ENCODE measurements around the gene DMC1. TPM values are rescaled to one million over a fixed set of nuclear protein-coding genes. Genes with fewer than 3 reads are reported as not detected.

The DMC1 gene
- total RNA-seq, 6 experiments from 2014 or later: 0.55 TPM; not detected in 5

DNA sequence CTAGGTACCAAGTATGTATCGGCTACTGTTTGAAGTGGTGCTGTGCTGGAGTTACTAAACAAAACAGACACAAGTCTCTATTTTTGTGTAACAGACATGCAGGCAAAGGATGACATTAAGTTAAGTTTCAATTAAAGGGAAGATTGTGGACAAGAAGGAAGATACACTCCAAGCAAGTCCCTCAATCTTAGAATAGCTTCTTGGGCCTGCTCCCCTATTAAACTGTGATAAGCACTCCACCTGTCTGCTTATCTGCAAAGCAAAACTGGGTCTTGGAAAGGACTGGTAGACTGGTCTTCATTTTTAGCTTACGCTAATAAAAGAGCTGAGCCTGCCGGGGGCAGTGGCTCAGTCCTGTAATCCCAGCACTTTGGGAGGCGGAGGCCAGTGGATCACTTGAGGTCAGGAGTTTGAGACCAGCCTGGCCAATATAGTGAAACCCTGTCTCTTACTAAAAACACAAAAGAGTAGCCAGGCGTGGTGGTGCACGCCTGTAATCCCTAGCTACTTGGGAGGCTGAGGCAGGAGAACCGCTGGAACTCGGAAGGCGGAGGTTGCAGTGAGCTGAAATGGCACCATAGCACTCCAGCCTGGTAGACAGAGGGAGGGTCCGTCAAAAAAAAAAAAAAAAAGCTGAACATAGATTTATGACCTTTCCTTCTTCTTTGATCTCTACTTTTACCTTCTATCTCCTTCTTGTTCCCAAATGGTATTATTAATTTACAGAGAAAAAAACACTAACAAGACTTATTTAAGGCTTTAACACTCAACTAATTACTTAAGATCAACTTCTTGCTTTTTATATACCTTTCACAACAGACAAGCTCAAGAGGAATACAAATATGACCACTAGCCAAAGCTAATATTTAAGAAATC is 67.9 kb downstream of the DMC1 start:
- H3K9me3 ChIP-seq: no peaks in the 10 kb centered on the region
- WGBS (ENCODE audit: insufficient coverage, low coverage, low lambda C conversion rate, missing lambda C conversion rate): 81% methylated on average over 10 of the region's 10 CpGs
- peaks cover 0 to 29% (median 3%) of the 10 kb centered on the region in 4 donors for H3K4me1 ChIP-seq
- H3K27me3 ChIP-seq: no peaks in the 10 kb centered on the region
- no peak for DNase-seq
- intact Hi-C loops (cut with DNase I): no loop called here
- TF ChIP-seq CTCF (IDR thresholded peaks at IDR 0.05) (no peak), POLR2A (IDR thresholded peaks at IDR 0.05) (no peak)
- no peak overlapping the region for H3K4me3 ChIP-seq
- H3K27ac ChIP-seq: no peak overlapping the region
- ATAC-seq: no peak
- peaks cover 15 to 45% (median 30%) of the 10 kb centered on the region in 4 donors for H3K36me3 ChIP-seq

DNA sequence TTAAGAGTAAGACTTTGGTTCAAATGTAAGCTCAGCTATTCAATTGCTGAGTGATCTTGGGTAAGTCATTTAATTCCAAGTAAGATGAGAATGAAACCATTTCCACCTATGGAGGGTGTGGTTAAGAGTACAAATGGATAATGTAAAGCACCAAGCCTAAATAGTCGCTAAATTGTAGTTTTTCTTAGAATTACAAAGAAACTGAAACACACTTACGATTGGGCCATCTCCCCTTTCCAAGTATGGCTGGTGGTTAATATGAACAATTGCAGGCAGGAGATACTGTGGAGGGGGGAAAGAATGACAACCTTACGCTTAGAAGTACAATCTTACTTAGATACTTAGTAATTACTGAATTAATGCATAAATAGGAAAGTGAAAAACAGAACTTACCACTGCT is 72.1 kb downstream of the DMC1 start:
- Histone ChIP-seq H3K4me1 (peaks cover 0 to 9% (median 0%) of the 10 kb centered on the region in 4 donors), H3K36me3 (peaks cover 41 to 87% (median 66%) of the 10 kb centered on the region in 4 donors)

DNA sequence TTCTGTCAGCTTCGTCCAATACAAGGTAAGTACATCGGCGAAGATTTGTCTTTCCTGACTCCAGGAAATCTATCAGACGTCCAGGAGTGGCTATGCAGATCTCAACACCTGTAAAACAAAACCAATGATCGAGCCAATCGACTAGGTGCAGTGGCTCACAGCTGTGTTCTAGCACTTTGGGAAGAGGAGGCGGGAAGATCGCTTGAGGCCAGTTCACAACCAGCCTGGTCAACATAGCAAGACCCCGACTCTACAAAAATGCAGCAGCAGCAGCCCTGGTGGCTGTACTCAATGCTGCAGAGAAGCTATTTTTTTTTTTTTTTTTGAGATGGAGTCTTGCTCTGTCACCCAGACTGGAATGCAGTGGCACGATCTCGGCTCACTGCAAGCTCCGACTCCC is 75.0 kb downstream of the DMC1 start:
- Histone ChIP-seq H3K27me3 (no peaks in the 10 kb centered on the region), H3K27ac (no peak overlapping the region), H3K4me3 (no peak overlapping the region), H3K9me3 (no peaks in the 10 kb centered on the region), H3K36me3 (peaks cover 54 to 97% (median 78%) of the 10 kb centered on the region in 4 donors), H3K4me1 (peaks cover 0 to 13% (median 6%) of the 10 kb centered on the region in 4 donors)
- DNase-seq (no peak), ATAC-seq (no peak)
- TF ChIP-seq CTCF (IDR thresholded peaks at IDR 0.05): no peak
- no peak for TF ChIP-seq POLR2A (IDR thresholded peaks at IDR 0.05)
- intact Hi-C loops (cut with DNase I): no loop called here
- 95% methylated on average over 11 of the region's 12 CpGs for WGBS (ENCODE audit: insufficient coverage, low coverage, low lambda C conversion rate, missing lambda C conversion rate)

More for the DNA sequence above, 72.1 kb downstream of the DMC1 start:
- H3K27me3 ChIP-seq: no peaks in the 10 kb centered on the region
- no peak overlapping the region for H3K4me3 ChIP-seq
- no peaks in the 10 kb centered on the region for H3K9me3 ChIP-seq
- whole genome bisulfite sequencing (ENCODE audit: insufficient coverage, low coverage, low lambda C conversion rate, missing lambda C conversion rate): 81% methylated on average over 3 of the region's 3 CpGs
- no peak overlapping the region for H3K27ac ChIP-seq
- TF ChIP-seq POLR2A (IDR thresholded peaks at IDR 0.05) (no peak), CTCF (IDR thresholded peaks at IDR 0.05) (no peak)
- no peak for ATAC-seq
- intact Hi-C loops (cut with DNase I): no loop called here
- no peak for DNase-seq

GRCh38 chr22:38494498-38494897 is 75.5 kb downstream of the DMC1 start:
- Histone ChIP-seq H3K4me1 (peaks cover 0 to 13% (median 6%) of the 10 kb centered on the region in 4 donors), H3K36me3 (peaks cover 57 to 97% (median 79%) of the 10 kb centered on the region in 4 donors), H3K9me3 (no peaks in the 10 kb centered on the region), H3K27ac (no peak overlapping the region), H3K4me3 (no peak overlapping the region), H3K27me3 (no peaks in the 10 kb centered on the region)
- DNase-seq (no peak), ATAC-seq (no peak)
- intact Hi-C loops (cut with DNase I): no loop called here
- TF ChIP-seq POLR2A (IDR thresholded peaks at IDR 0.05) (no peak), CTCF (IDR thresholded peaks at IDR 0.05) (no peak)
- WGBS (ENCODE audit: insufficient coverage, low coverage, low lambda C conversion rate, missing lambda C conversion rate): 31% methylated on average over 2 of the region's 2 CpGs
